Tibial artery (tissue), 4 donors: ENCODE results near the gene HAO2.

Experiments used
- DNase-seq, 2 donors: peaks; one replicate each; pipeline ENCODE4 v3.0.0-alpha.2; 2019
- H3K27ac ChIP-seq, 2 donors: fragments of 200-600 bp; sonication (generic) in 1 of 2; 1 replicate in 1 of 2; 2 replicates in 1 of 2; pipeline ENCODE4 v1.5.1; 2018 to 2019; ENCODE audit warnings: mild to moderate bottlenecking in 1 of 2
- H3K27me3 ChIP-seq, 2 donors: fragments of 200-600 bp; sonication (generic) in 1 of 2; one replicate each; pipeline versions ENCODE4 v1.5.1 to v1.6.0; 2016 to 2019
- H3K36me3 ChIP-seq, 3 donors: fragments of 200-600 bp; sonication (generic) in 2 of 3; one replicate each; pipeline ENCODE4 v1.5.1; 2016 to 2019; ENCODE audit warnings: mild to moderate bottlenecking in 2 of 3
- H3K4me1 ChIP-seq, 4 donors: fragments of 200-600 bp; sonication (generic) in 2 of 4; 1 replicate in 3 of 4; 2 replicates in 1 of 4; pipeline ENCODE4 v1.5.1; 2016 to 2019
- H3K4me3 ChIP-seq, 2 donors: fragments of 200-600 bp; sonication (generic) in 1 of 2; 1 replicate in 1 of 2; 2 replicates in 1 of 2; pipeline ENCODE4 v1.5.1; 2018 to 2019; ENCODE audit warnings: mild to moderate bottlenecking in 2 of 2
- H3K9me3 ChIP-seq, 3 donors: fragments of 200-600 bp; sonication (generic) in 1 of 3; one replicate each; pipeline ENCODE4 v1.5.1; 2016 to 2019
- intact Hi-C: fragments of 100-400 bp; cut with DNase I; formaldehyde crosslinking; loops from one replicate; pipeline ENCODE4 v1.15.0; 2023; ENCODE audit warnings: low total_unique reads
- TF ChIP-seq, protein P1 (sequence below), 2 experiments: fragments of 200-600 bp in 1 of 2; fragments of 450-650 bp in 1 of 2; IDR thresholded peaks; one replicate each; pipeline ENCODE4 v1.5.1; 2017 to 2019; ENCODE audit warnings: antibody characterized with exemption in 2 of 2, mild to moderate bottlenecking in 1 of 2, moderate library complexity in 1 of 2

Gene HAO2

GRCh38 chr1:119380983-119381662 is 12.5 kb downstream of the HAO2 start:
- H3K9me3 ChIP-seq = no peaks in the 10 kb centered on the region
- H3K4me3 ChIP-seq = no peak overlapping the region
- no peaks in the 10 kb centered on the region for H3K4me1 ChIP-seq
- H3K27me3 ChIP-seq = no peaks in the 10 kb centered on the region
- H3K36me3 ChIP-seq = no peaks in the 10 kb centered on the region
- no peak overlapping the region for H3K27ac ChIP-seq
- TF ChIP-seq, protein P1, sequence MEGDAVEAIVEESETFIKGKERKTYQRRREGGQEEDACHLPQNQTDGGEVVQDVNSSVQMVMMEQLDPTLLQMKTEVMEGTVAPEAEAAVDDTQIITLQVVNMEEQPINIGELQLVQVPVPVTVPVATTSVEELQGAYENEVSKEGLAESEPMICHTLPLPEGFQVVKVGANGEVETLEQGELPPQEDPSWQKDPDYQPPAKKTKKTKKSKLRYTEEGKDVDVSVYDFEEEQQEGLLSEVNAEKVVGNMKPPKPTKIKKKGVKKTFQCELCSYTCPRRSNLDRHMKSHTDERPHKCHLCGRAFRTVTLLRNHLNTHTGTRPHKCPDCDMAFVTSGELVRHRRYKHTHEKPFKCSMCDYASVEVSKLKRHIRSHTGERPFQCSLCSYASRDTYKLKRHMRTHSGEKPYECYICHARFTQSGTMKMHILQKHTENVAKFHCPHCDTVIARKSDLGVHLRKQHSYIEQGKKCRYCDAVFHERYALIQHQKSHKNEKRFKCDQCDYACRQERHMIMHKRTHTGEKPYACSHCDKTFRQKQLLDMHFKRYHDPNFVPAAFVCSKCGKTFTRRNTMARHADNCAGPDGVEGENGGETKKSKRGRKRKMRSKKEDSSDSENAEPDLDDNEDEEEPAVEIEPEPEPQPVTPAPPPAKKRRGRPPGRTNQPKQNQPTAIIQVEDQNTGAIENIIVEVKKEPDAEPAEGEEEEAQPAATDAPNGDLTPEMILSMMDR (IDR thresholded peaks at IDR 0.05) = no peak
- intact Hi-C loops = no loop called here
- no peak for DNase-seq

DNA sequence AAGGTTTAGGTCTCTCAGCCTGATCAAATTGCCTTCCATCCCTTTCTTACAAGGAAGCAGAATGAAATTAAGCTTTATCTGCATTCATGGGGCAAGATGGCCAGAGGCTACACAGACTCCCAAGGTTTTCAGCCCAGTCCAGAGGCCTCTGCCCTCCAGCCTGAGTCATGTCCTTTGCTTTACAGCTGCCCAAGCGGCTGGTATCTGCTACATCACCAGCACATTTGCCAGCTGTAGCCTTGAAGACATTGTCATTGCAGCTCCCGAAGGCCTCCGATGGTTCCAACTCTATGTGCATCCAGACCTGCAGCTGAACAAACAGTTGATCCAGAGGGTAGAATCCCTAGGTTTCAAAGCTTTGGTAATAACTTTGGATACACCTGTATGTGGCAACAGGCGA is 16.0 kb downstream of the HAO2 start:
- intact Hi-C loops = no loop called here
- Histone ChIP-seq H3K27me3 (no peaks in the 10 kb centered on the region), H3K36me3 (no peaks in the 10 kb centered on the region), H3K9me3 (no peaks in the 10 kb centered on the region), H3K4me3 (no peak overlapping the region), H3K27ac (no peak overlapping the region), H3K4me1 (no peaks in the 10 kb centered on the region)
- no peak for DNase-seq
- TF ChIP-seq, protein P1 (IDR thresholded peaks at IDR 0.05) = no peak

GRCh38 chr1:119385650-119386049 is 17.1 kb downstream of the HAO2 start:
- Histone ChIP-seq H3K4me1 (no peaks in the 10 kb centered on the region), H3K9me3 (no peaks in the 10 kb centered on the region), H3K4me3 (no peak overlapping the region), H3K27ac (no peak overlapping the region), H3K27me3 (no peaks in the 10 kb centered on the region), H3K36me3 (no peaks in the 10 kb centered on the region)
- intact Hi-C loops = no loop called here
- TF ChIP-seq, protein P1 (IDR thresholded peaks at IDR 0.05) = no peak
- no peak for DNase-seq

GRCh38 chr1:119387858-119388257 is 19.3 kb downstream of the HAO2 start:
- no peaks in the 10 kb centered on the region for H3K9me3 ChIP-seq
- intact Hi-C loops = no loop called here
- TF ChIP-seq, protein P1 (IDR thresholded peaks at IDR 0.05) = no peak
- no peaks in the 10 kb centered on the region for H3K36me3 ChIP-seq
- no peak overlapping the region for H3K27ac ChIP-seq
- no peak for DNase-seq
- no peaks in the 10 kb centered on the region for H3K4me1 ChIP-seq
- no peak overlapping the region for H3K4me3 ChIP-seq
- no peaks in the 10 kb centered on the region for H3K27me3 ChIP-seq

- Histone ChIP-seq H3K27ac (no peak overlapping the region), H3K4me3 (no peak overlapping the region), H3K4me1 (no peaks in the 10 kb centered on the region), H3K27me3 (no peaks in the 10 kb centered on the region), H3K9me3 (no peaks in the 10 kb centered on the region), H3K36me3 (no peaks in the 10 kb centered on the region)
- intact Hi-C loops = no loop called here
- TF ChIP-seq, protein P1 (IDR thresholded peaks at IDR 0.05) = no peak
- no peak for DNase-seq
Measured at GRCh38 chr1:119388450-119388849, 19.9 kb downstream of the HAO2 start.

GRCh38 chr1:119390526-119390925 is 21.9 kb downstream of the HAO2 start:
- Histone ChIP-seq H3K27ac (no peak overlapping the region), H3K4me1 (no peaks in the 10 kb centered on the region), H3K4me3 (no peak overlapping the region)

More at GRCh38 chr1:119390526-119390925, 21.9 kb downstream of the HAO2 start:
- Histone ChIP-seq H3K9me3 (no peaks in the 10 kb centered on the region), H3K27me3 (no peaks in the 10 kb centered on the region), H3K36me3 (no peaks in the 10 kb centered on the region)
- DNase-seq = no peak
- TF ChIP-seq, protein P1 (IDR thresholded peaks at IDR 0.05) = no peak
- intact Hi-C loops = no loop called here
